ENCODE data around the gene GIPR. TPM values are rescaled to one million over a fixed set of nuclear protein-coding genes. Genes with fewer than 3 reads are reported as not detected.
A peak's percentile ranks its signal among the peaks of the same experiment; 100 is the strongest.

Gene GIPR
- total RNA-seq, 4 donors from 2014 or later = 0.45 to 1.5 (median 1.2) TPM

GRCh38 chr19:45713141-45713540 lies 45.1 kb downstream of the GIPR start:
- Histone ChIP-seq H3K36me3 (peaks cover 12 to 17% of the 10 kb centered on the region in 2 donors), H3K4me1 (peaks cover 13 to 15% of the 10 kb centered on the region in 2 donors), H3K9me3 (no peaks in the 10 kb centered on the region), H3K27ac (no peak overlapping the region), H3K4me3 (replicated peaks in 1 of 3) (no peak overlapping the region), H3K27me3 (no peaks in the 10 kb centered on the region)
- WGBS, 2 donors = 92 to 94% methylated on average over 6 to 11 of the region's 15 CpGs
- DNase-seq = no peak
- intact Hi-C loops (cut with DNase I) = loop anchor here (10.0 kb wide), 1 partner anchor 52 kb away; the partner anchor contains the start of gene SIX5
- TF ChIP-seq CTCF (IDR thresholded peaks at IDR 0.05) (no peak), POLR2A (IDR thresholded peaks at IDR 0.05) (no peak)

GRCh38 chr19:45715139-45715538 lies 47.1 kb downstream of the GIPR start:
- Histone ChIP-seq H3K27ac (peak overlapping the region in 1 of 3 donors; percentile 5), H3K36me3 (peaks cover 12 to 17% of the 10 kb centered on the region in 2 donors), H3K4me3 (replicated peaks in 1 of 3) (no peak overlapping the region), H3K9me3 (no peaks in the 10 kb centered on the region), H3K4me1 (peaks cover 16 to 17% of the 10 kb centered on the region in 2 donors), H3K27me3 (no peaks in the 10 kb centered on the region)
- WGBS, 2 donors = 95 to 96% methylated on average over 3 of the region's 3 CpGs
- intact Hi-C loops (cut with DNase I) = loop anchor here (10.0 kb wide), 1 partner anchor 50 kb away; the partner anchor contains the start of gene SIX5
- TF ChIP-seq CTCF (IDR thresholded peaks at IDR 0.05) = no peak
- TF ChIP-seq POLR2A (IDR thresholded peaks at IDR 0.05) = no peak
- DNase-seq = no peak

- Histone ChIP-seq H3K27ac (peak overlapping the region; percentile 91 to 98 (median 95)), H3K27me3 (no peaks in the 10 kb centered on the region), H3K36me3 (peaks cover 11 to 17% of the 10 kb centered on the region in 2 donors), H3K4me1 (peaks cover 17 to 21% of the 10 kb centered on the region in 2 donors), H3K4me3 (replicated peaks in 1 of 3) (peak overlapping the region in 2 of 3 donors; percentile 50 to 84), H3K9me3 (no peaks in the 10 kb centered on the region)
- peak; percentile 55 to 61 for DNase-seq
- 1 to 3% methylated on average over 24 of the region's 24 CpGs for WGBS, 2 donors
- intact Hi-C loops (cut with DNase I) = loop anchor here (10.0 kb wide), 1 partner anchor 48 kb away; the partner anchor contains the start of gene SIX5
- TF ChIP-seq POLR2A (IDR thresholded peaks at IDR 0.05) (no peak), CTCF (IDR thresholded peaks at IDR 0.05) (no peak)
Observed at GRCh38 chr19:45716359-45717130, 48.5 kb downstream of the GIPR start.

- intact Hi-C loops (cut with DNase I) = loop anchor here (10.0 kb wide), 1 partner anchor 47 kb away; the partner anchor contains the start of gene SIX5
- 0 to 1% methylated on average over 37 to 49 of the region's 51 CpGs for WGBS, 2 donors
- H3K9me3 ChIP-seq = no peaks in the 10 kb centered on the region
- TF ChIP-seq CTCF (IDR thresholded peaks at IDR 0.05) (peak in 2 of 6 experiments; percentile 4 to 21), POLR2A (IDR thresholded peaks at IDR 0.05) (peak in 1 of 2 donors; percentile 89)
- H3K27ac ChIP-seq = peak overlapping the region; percentile 91 to 98 (median 95)
- no peaks in the 10 kb centered on the region for H3K27me3 ChIP-seq
- peak; percentile 99 for DNase-seq
- peak overlapping the region in 2 of 3 donors; percentile 50 to 84 for H3K4me3 ChIP-seq (replicated peaks in 1 of 3)
- H3K4me1 ChIP-seq = peaks cover 17 to 21% of the 10 kb centered on the region in 2 donors
- H3K36me3 ChIP-seq = peaks cover 3 to 8% of the 10 kb centered on the region in 2 donors
Observed at GRCh38 chr19:45717131-45717982, 49.3 kb downstream of the GIPR start.

Measured in thyroid gland (tissue), 4 donors.